GM19043 (cell line): ENCODE data around the gene AMN.

Experiments
- ATAC-seq: cut with Tn5 transposase; IDR thresholded peaks from one replicate; pipeline ENCODE4 v1.9.1; 2021; ENCODE audit warnings: low read depth; ENCODE audit not compliant: unreplicated experiment

AMN gene

DNA sequence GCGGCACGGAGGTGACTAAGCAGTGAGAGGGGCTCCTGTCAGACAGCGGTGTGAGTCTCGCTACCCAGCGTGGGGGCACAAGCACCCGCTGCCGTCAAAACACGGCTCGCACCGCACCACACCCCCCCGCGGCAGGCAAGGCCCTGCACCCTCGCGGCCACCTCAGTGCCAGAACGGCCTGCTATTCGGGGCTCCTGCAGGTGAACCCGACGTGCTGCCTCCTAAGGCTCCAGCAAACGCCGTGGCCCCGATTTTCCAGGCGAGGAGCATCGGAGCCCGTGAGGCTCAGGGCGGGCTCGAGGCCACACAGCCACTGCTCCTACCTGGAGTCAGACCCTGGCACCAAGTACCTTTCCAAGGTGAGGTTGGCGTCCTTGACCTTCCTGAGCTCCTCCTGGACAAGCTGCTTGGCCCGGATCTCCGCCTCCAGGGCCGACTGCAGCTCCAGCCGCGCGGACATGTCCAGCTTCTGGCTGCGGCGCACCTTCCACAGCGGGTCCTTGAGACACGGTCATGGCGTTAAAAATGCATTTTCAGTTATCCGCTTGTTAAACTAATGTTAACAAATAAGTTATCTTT, 41.8 kb downstream of the AMN start:
- no peak for ATAC-seq

DNA sequence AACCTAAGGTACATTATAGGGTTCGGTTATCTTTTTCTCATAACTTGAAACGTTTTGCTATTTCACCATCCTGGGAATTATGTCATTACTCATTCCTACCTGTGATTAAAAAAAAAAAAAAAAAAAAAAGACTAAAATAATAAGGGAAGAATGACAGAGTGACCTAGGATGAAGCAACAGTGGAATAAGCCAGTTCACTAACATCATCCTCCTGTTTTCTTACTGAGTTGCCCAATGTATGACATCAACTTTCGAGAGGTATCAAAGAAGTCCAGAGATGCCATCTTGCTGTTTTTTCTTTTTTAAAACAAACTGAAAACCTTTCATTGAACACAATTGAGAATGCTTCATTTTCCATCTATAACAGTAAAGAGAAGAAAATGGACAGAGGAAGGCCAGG, 42.8 kb downstream of the AMN start:
- no peak for ATAC-seq

DNA sequence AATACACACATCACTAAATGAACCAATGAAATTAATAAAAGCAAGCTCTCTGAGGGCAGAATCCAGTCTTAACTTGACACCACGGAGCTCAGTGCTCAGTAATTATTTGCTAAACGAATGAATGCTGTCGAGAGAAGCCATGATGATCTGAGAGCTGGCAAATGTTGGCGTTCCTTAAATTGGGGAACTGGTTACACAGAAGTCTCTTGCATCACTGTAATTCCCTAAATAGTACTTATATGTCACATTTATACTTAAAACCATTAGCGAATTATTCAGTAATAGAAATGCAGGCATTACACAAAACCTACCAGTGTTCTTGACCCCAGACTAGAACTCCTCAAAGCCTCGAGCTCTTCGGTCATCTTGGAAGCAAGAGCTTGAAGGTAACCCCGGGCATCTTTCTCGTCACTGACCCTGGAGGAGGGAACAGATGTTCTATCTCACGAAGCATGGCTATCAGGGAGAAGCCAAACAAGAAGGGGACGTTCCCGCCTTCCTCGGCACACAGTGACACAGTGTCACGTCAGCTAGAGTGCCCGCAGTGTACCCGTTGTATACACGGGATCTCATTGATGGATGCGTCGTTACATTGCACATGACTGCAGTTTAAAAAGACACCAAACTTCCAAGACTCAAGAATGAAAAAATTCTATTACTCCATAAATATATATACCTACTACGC, 43.6 kb downstream of the AMN start:
- ATAC-seq, result no peak

DNA sequence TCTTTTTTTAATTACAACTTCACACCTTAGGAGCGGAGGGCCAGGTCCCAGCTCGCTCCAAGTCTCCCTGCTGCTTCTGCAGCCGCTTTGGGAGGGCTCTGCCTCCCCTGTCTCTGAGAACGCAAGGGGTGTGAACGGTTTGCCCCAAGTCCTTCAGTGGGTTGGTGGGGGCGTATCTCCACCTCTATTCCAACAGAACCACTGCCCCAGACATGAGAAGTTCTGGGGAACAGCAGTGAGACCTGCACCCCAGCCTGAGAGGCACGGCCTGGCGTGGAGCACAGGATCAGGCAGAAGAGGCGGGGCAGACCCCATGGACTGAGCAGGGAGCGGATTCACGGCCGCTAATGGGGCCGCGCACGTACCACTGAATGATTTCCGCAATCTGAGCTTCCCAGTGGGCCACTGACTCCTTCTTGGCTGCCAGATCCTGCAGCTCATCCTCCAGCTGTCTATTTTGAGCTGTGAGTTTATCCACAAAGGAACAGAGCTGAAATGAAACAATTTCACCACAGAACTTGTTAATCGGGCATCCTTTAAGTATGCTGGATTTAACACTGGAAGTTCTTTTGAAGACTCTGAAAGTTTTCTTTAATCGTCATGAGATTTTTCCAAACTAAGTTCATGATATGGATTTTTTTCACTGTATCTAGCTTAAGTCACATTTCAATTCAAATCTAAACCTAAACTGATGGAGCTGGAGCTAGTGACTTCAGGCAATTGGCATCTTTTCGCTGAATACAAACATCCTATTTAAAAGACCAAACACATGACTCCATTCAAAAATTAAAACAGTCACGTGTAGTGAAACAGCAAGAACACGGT, 44.4 kb downstream of the AMN start:
- no peak for ATAC-seq

DNA sequence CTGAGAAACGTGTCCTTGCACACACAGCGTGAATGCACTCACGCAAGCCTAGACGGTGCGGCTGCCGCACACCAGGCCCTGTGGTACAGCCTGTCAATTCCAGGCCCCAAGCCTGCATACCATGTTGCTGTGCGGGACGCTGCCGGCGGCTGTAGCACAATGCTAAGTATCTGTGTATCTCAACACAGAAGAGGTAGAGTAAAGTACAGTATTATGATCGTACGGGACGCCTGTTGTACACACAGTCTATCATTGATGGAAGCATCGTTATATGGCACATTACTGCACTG, 45.0 kb downstream of the AMN start:
- ATAC-seq, result no peak

DNA sequence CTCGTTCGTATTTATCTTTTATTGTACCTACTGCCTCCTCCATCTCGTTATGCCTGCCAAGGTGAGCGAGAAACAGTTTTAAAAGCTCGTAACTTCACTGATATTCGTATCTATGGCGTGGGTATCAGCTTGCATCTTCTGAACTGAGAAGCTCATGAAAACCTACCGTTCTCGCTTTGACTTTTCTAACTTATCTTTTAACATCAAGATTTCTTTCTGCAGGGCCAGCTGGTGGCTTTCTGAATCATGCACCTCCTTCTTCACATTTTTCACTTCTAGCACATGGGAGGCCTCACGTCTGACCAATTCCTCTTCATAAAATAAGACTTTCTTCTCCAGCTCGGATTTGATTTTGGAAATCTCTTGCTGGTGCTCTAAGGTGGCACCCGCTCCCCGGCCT, 45.8 kb downstream of the AMN start:
- no peak for ATAC-seq

DNA sequence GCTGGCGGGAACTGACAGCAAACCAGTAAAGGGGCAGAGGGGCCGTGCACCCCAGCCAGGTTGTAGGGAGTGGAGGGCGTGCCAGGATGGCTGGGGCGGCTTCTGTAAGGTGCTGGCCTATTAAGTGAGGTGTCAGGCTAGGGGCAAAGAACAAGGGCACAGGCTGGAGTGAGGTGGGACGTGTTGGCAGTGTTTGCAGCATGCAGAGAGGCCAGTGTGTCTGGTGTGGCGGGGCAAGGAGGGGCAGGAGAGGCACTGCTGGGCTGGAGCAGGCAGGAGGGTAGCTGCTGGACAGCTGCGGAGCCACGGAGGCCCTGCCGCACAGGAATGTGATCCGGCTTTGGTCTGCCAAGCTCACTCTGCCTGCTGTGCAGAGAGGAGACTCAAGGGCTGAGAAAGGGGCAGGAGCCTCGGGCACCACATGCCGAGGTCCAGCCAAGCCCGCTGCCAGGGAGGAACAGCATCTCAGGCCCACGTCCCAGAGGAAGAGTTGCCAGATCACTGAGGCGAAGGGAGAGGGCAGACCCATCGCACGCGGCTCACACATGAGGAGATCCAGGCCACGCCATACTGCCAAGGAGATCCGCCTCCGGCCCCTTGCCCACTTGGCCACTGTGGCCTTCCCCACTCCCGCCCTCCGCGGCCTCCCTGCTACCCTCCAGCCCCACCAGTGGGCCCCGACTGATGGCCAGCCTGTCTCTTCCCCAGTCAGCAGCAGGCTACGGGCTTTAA, 46.8 kb downstream of the AMN start:
- no peak for ATAC-seq

DNA sequence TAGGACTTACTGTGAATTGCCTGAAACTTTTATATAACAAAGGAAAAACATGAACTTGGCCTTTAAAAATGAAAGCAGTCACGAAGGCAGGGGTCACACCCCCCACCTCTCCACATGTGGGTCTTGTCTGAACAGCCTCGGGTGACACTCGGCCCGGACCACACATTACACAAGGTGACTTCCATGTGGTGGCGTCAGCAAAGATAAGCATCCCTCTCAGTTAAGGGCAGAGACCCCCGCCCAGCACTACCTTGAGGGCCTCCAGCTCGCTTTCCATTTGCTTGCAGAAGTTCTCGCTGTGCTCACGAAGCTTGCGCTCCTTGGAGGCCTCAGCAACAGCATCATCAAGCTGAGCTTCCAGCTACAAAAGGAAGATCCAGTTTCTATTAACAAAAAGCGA, 47.4 kb downstream of the AMN start:
- ATAC-seq, result no peak

DNA sequence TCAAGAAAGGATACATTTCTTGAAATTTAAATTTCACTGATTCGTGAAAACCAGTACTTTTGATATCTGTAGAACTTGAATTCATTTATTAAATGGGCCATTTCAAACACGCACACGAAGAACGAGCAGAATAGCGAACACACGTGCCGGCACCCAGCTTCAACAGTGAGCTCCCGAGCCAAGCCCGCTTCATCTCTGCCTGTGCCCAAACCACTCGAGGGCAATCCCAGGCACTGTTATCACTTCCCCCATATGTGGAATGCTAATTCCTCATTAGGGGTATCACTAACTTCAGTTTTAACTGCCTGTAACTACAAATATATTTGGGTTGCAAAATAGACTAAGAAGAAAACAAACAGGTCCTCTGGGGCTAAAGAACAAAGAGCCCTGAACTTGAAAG, 48.0 kb downstream of the AMN start:
- ATAC-seq, result no peak

DNA sequence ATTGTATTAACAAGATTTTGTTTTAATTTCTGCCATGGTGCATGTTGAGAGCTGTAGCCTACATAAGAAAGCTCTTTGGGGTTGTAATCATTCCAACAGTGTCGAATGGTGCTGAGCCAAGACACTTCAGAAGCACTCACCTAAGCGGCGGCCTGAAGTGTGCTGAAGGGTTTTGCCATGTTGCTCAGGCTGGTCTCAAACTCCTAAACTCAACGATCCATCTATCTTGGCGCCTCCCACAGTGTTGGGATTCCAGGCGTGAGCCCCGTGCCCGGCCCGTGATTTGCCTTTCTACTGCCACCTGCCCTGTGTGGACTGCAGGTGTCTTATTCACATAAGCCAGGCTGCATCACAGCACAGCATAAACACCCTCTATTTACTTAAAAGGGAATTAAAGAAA, 48.9 kb downstream of the AMN start:
- ATAC-seq, result no peak

DNA sequence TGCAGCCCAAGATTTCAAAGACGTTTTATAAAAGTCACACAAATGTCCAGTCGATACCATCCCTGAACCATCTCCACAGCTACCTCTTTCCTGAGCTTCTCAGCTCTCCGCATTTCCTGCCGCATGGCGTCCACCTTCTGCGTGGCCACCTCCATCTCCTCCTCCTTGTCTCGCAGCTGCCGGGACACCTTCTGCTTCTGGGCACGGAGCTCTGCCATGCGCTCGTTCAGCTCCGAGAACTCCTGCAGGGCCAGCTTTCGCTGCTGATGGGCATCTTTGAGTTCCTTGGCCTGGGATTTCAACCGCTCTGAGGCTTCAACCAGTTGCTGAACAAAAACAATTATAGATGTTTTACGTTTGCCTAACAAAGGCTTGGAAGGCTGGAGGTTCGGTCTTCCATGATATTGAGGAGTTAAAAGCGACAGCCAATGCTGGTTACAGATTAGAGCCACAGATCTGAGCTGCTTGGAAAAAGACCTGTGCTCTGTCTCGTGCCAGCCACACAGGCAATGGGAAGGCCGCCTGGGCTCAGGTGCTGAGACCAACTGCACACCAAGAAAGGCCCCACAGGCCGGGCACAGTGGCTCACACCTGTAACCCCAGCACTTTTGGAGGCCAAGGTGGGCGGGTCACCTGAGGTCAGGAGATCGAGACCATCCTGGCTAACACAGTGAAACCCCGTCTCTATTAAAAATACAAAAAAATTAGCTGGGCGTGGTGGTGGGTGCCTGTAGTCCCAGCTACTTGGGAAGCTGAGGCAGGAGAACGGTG, 49.6 kb downstream of the AMN start:
- no peak for ATAC-seq

DNA sequence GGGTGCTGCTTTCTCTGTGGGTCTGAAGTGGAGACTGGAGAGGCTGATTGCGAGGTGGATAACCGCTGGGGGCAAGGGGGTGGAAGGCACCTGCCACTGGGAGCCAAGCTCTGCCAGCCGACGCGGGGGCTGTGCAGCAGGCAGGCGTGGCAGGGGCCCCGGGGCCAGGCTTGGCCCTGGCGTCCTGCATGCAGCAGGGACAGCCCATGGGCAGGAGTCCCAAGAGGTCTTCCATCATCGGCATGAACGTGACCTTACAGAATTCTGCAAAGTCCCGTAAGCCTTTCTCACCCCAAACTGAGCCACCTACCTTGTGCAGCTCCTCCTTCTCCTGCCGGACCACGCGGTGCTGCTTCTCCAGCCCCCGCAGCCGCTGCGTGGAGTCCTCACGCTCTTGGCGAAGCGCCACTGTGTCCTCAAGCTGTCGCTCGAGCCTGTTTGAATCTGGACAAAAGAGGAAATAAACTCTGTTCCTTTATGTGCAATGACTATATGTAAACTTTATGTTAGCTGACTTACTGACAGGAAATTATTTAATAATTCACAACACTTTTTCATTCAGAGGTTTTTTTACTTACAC, 51.3 kb downstream of the AMN start:
- no peak for ATAC-seq

DNA sequence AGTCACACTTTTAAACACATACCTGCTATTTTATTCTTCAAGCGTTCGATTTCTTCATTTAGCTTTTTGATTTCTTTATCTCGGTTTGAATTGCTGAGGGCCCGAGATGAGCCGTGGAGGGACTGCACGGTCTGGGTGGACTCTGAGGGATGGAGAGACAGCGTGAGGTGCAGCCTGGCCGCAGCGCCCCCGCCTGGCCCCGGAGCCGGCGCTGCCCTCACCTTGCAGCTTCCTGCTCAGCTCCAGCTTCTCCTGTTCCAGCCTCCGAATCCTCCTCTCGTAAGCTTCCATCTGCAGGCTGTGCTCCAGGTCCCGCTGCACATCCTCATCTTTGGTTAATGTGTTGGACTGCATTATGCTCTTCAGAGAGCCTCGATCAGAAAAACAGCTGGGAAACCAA, 53.2 kb downstream of the AMN start:
- ATAC-seq, result no peak

DNA sequence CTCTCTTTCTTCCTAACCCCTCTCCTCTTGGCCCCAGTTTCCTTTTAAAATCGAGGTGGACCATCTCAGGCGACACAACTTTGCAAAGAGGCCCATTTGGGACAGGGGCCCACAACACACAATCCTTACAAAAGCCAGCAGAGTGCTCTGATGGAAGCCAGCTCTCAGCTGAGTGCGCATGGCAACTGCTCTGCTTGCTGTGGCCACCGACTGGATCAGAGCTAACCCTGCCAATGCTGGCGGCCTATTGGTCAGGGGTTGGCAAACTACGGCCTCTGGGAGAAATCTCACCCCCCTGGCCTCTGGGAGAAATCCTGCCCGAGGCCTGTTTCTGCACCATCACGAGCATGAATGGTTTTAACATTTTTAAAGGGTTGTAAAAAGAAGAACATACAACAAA, 55.0 kb downstream of the AMN start:
- ATAC-seq, result no peak

DNA sequence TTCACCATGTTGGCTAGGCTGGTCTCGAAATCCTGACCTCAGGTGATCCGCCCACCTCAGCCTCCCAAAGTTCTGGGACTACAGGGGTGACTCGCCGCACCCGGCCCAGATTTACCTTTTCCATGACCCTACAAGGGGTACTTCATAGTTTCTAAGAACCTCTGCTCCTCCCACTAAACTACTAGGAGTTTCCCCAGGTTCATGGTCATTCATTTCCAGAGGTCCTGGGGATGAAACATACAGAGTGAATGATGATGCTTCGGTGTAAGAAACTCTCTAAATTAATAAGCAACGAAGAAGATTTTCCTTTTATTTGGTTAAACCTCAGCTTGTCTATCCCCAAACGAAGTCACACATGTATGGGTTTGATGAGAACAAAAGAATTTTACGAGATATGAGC, 56.9 kb downstream of the AMN start:
- ATAC-seq, result no peak

DNA sequence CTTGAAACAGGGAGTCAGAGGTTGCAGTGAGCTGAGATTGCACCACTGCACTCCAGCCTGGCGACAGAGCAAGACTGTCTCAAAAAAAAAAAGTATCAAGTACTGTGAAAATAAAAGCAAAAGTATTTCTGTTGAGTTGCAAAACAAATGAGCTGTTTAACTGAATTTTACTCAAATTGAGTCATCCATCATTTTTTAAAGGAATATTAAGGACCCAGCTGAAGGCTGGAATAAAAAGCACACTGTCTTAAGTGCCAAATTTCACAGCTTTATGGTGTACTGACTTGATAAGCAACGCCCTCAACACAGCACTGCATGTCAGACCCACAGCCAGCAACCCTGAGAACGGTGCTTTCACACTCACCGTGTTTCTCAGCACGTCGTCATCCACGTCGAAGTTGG, 57.9 kb downstream of the AMN start:
- ATAC-seq, result no peak
